Peyer's patch (tissue), 4 donors: ENCODE results near the gene MIS12. TPM values are rescaled to one million over a fixed set of nuclear protein-coding genes. Genes with fewer than 3 reads are reported as not detected.

ENCODE experiments used
- DNase-seq, 3 donors: peaks; one replicate each; pipeline ENCODE4 v3.0.0-alpha.2; 2017 to 2019
- H3K27ac ChIP-seq, 4 donors: fragments of 200-600 bp; sonication (generic); one replicate each; pipeline ENCODE4 v1.5.1; 2016 to 2019
- H3K27me3 ChIP-seq, 2 donors: fragments of 200-600 bp; sonication (generic); one replicate each; pipeline ENCODE4 v1.5.1; 2019
- H3K36me3 ChIP-seq, 3 donors: fragments of 200-600 bp; sonication (generic); one replicate each; pipeline ENCODE4 v1.5.1; 2016 to 2019
- H3K4me1 ChIP-seq, 4 donors: fragments of 200-600 bp; sonication (generic); one replicate each; pipeline ENCODE4 v1.5.1; 2016 to 2019
- H3K4me3 ChIP-seq, 4 donors: fragments of 200-600 bp; sonication (generic); 1 replicate in 3 of 4; 2 replicates in 1 of 4; pipeline ENCODE4 v1.5.1; 2016 to 2019; ENCODE audit warnings: mild to moderate bottlenecking in 1 of 4
- H3K9me3 ChIP-seq, 4 donors: fragments of 200-600 bp; sonication (generic); one replicate each; pipeline ENCODE4 v1.5.1; 2016 to 2019; ENCODE audit warnings: mild to moderate bottlenecking in 1 of 4
- POLR2A ChIP-seq, 2 donors: fragments of 450-650 bp; IDR thresholded peaks; one replicate each; pipeline ENCODE4 v1.5.1; 2017; ENCODE audit warnings: antibody characterized with exemption in 2 of 2, mild to moderate bottlenecking in 2 of 2, moderate library complexity in 2 of 2
- total RNA-seq, 4 donors: library from RNA; depleted of rRNA; stranded (reverse); fragments of >200 nt; gene quantifications; one replicate each; pipeline ENCODE4 v1.1.0, GENCODE V29; 2016
- TF ChIP-seq, protein P1 (sequence below), 6 experiments: fragments of 450-650 bp in 4 of 6; fragments of 200-600 bp in 2 of 6; sonication (generic) in 1 of 6; IDR thresholded peaks; one replicate each; pipeline ENCODE4 v1.5.1; 2017 to 2019; ENCODE audit warnings: antibody characterized with exemption in 6 of 6, mild to moderate bottlenecking in 3 of 6, moderate library complexity in 1 of 6

MIS12 gene, protein sequence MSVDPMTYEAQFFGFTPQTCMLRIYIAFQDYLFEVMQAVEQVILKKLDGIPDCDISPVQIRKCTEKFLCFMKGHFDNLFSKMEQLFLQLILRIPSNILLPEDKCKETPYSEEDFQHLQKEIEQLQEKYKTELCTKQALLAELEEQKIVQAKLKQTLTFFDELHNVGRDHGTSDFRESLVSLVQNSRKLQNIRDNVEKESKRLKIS
- 10 to 100 TPM in 3 of 4 donors, 1 to 10 TPM in 1; 9.2 to 23.9 (median 14.0) TPM for total RNA-seq

DNA sequence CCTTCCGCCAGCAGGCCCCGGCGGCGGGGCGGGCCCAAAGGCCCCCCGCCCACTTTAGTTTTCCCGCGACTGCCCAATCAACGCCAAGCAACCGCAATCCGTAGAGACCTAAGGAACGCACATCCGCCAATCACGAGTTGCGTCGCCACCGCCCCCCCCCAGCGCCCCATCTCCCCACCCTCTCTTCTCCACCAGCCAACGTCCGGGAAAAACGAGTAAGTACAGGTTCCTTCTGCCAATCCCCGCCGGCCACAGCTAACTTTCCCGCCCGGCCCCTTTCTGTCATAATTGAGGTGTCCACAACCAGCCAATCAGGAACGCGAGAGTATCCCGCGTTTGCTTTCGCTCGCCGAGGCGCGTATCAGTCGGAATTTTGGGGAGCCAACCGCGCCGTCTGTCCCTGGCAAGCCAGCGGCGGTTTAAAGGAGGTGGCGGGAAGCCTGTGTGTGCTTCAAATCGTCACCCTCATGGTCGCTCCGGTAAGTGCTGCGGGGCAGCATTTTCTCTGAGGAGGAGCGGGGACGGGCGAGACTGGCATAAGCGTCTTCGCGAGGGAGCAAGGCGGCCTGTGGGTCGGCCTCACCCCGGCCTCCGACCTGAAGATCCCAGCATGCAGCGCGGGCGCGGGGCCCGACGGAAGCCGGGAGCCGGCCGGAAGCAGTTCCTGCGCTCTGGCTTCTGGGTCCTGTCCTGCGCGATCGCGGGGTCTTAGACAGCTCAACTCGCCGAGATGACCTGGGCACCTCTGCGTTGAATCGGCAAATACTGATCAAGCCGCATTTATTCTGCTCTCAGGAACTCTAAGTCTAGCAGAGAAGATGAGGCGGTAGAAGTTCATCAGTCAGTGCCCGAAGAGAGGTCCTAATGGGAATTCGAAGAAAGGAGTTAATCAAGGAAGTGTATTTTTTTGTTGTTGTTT is at the start of gene MIS12:
MIS12 (plus strand) TSS at position 361 of the 919 bp plus-strand sequence. CDS start 2,297 bp downstream, outside the sequence.
- peaks cover 0 to 51% (median 0%) of the 10 kb centered on the region in 3 donors for H3K36me3 ChIP-seq
- peak within 1 kb of the TSS; percentile 81 to 90 (median 86) for H3K4me3 ChIP-seq
- H3K27ac ChIP-seq: peak within 1 kb of the TSS; percentile 98 to 100 (median 98)
- peak; percentile 98 to 99 (median 99) for DNase-seq
- H3K9me3 ChIP-seq: no peaks in the 10 kb centered on the region
- H3K4me1 ChIP-seq: peaks cover 0 to 23% (median 14%) of the 10 kb centered on the region in 4 donors
- peak; percentile 67 to 84 for TF ChIP-seq POLR2A (IDR thresholded peaks at IDR 0.05)
- TF ChIP-seq, protein P1, sequence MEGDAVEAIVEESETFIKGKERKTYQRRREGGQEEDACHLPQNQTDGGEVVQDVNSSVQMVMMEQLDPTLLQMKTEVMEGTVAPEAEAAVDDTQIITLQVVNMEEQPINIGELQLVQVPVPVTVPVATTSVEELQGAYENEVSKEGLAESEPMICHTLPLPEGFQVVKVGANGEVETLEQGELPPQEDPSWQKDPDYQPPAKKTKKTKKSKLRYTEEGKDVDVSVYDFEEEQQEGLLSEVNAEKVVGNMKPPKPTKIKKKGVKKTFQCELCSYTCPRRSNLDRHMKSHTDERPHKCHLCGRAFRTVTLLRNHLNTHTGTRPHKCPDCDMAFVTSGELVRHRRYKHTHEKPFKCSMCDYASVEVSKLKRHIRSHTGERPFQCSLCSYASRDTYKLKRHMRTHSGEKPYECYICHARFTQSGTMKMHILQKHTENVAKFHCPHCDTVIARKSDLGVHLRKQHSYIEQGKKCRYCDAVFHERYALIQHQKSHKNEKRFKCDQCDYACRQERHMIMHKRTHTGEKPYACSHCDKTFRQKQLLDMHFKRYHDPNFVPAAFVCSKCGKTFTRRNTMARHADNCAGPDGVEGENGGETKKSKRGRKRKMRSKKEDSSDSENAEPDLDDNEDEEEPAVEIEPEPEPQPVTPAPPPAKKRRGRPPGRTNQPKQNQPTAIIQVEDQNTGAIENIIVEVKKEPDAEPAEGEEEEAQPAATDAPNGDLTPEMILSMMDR (IDR thresholded peaks at IDR 0.05): no peak
- no peaks in the 10 kb centered on the region for H3K27me3 ChIP-seq

DNA sequence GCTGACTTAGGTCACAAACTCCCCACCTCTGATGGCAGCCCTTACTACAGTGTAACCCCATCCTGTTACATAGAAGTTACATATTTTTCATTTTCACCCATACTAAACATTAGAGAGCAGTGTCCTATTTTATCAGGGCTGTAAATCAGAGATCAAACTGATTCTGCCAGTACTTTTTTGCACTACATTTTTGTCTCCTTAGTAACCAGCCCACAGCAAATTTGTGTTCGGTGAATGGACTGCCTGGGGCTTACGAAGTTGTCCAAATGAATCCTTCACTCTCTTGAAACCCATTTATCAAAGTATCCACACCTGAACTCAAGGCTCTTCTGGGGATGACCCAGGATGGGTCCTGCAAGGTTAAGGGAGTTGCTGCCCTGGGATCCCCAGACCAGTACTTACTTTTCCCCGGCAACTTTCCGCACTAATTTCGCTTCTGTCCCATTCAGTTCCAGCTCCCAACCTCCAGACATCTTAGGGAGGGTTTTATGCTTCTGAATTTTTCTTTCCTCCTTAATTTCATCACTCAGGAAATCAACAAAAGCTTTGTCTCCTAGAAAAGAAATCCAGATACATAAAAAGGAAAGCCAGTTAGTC is 48.5 kb upstream of the MIS12 start:
- Histone ChIP-seq H3K4me1 (peaks cover 0 to 21% (median 0%) of the 10 kb centered on the region in 4 donors), H3K27ac (peak overlapping the region in 3 of 4 donors; percentile 55 to 87 (median 81)), H3K9me3 (no peaks in the 10 kb centered on the region), H3K36me3 (peaks cover 0 to 33% (median 0%) of the 10 kb centered on the region in 3 donors), H3K27me3 (no peaks in the 10 kb centered on the region), H3K4me3 (peak overlapping the region in 3 of 4 donors; percentile 62 to 99 (median 78))
- TF ChIP-seq, protein P1 (IDR thresholded peaks at IDR 0.05): no peak
- no peak for TF ChIP-seq POLR2A (IDR thresholded peaks at IDR 0.05)
- no peak for DNase-seq

DNA sequence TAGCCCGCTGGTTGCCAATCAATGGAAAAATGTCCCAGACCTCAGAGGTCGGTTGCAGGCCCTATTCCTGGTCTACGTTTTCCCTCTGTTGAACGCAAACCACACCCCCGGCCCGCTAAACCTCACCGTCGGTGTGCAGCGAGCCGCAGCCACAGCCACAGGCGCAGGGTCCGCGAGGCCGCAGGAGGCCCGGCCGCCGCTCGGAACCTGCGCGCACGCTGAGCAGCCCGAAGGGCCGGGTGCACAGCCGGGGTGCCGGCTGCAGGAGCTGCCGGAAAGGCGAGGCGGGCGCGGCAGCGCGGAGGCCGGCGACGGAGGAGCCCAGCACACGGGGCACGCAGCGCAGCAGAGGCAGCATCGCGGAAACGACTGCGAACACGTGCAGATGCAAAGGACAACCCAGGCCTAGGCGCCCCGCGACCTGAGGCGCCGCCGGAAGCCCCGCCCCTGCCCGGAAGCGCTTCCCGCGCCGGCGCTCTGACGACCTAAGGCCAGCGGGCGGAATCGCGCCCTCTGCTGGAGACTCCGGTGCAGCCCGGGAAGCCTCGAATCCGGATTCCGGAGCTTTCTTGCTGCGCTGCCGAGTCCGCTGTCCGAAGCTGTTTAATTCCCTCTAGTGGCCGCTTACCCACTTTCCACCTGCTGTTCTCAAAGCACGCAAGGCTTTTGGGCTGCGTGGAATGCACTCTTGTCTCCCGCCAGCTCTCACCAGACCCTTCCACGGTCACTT is 47.5 kb upstream of the MIS12 start, which contains the start of gene C1QBP:
C1QBP (minus strand) TSS at position 440 of the 730 bp plus-strand sequence; CDS start at position 358, 82 bp downstream.
- no peak for TF ChIP-seq POLR2A (IDR thresholded peaks at IDR 0.05)
- TF ChIP-seq, protein P1 (IDR thresholded peaks at IDR 0.05): peak; percentile 94 to 99 (median 99)
- Histone ChIP-seq H3K27ac (peak within 1 kb of the TSS; percentile 55 to 87 (median 79)), H3K4me1 (peaks cover 0 to 21% (median 0%) of the 10 kb centered on the region in 4 donors), H3K4me3 (peak within 1 kb of the TSS; percentile 62 to 99 (median 74)), H3K27me3 (no peaks in the 10 kb centered on the region), H3K36me3 (peaks cover 0 to 30% (median 0%) of the 10 kb centered on the region in 3 donors), H3K9me3 (no peaks in the 10 kb centered on the region)
- peak; percentile 84 to 97 (median 97) for DNase-seq

DNA sequence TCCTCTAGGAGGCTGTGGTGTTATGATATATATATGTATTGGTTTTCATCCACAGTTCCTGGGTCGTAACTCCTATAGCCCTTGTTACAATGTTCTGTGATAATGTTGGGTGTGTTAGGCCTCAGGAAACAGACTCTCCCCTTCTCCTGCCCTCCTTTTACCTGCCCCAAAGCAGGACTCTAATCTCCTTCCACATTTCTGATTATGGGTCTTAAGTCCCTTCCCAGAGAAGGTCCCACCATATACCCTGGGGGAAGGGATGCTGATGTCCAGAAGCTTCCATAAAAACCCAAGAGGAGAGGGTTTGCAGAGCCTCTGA is 47.0 kb upstream of the MIS12 start:
- DNase-seq: no peak
- H3K27ac ChIP-seq: peak overlapping the region; percentile 55 to 87 (median 79)
- peaks cover 0 to 30% (median 0%) of the 10 kb centered on the region in 3 donors for H3K36me3 ChIP-seq
- peak overlapping the region; percentile 62 to 99 (median 74) for H3K4me3 ChIP-seq
- TF ChIP-seq POLR2A (IDR thresholded peaks at IDR 0.05): no peak
- TF ChIP-seq, protein P1 (IDR thresholded peaks at IDR 0.05): no peak
- peaks cover 0 to 21% (median 0%) of the 10 kb centered on the region in 4 donors for H3K4me1 ChIP-seq
- H3K9me3 ChIP-seq: no peaks in the 10 kb centered on the region
- no peaks in the 10 kb centered on the region for H3K27me3 ChIP-seq

DNA sequence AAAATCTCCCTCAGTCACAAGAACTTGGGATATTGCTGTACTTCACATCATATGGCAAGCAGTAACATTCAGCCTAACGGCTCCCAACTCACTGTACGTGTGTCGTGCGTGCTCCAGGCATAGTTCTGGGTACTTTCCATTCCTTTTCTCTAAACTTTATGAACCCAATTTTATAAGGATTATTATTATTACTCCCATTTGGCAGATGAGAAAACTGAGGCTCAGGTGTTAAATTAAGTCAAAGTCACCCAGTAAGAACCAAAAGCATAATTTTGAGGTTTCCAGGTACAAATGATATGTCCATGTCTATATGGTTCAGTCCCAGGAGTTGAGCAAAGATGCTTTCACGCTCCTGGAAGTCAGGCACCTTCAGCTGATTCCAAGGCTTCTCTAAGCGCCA is 42.6 kb upstream of the MIS12 start:
- TF ChIP-seq POLR2A (IDR thresholded peaks at IDR 0.05): no peak
- H3K4me1 ChIP-seq: peaks cover 0 to 4% (median 0%) of the 10 kb centered on the region in 4 donors
- no peaks in the 10 kb centered on the region for H3K27me3 ChIP-seq
- H3K36me3 ChIP-seq: peaks cover 0 to 45% (median 0%) of the 10 kb centered on the region in 3 donors
- H3K27ac ChIP-seq: no peak overlapping the region
- H3K9me3 ChIP-seq: no peaks in the 10 kb centered on the region
- DNase-seq: no peak
- H3K4me3 ChIP-seq: no peak overlapping the region
